ENCODE data around the gene VN1R5.

Gene VN1R5

GRCh38 chr1:247291161-247291560 lies 35.3 kb downstream of the VN1R5 start:
- TF ChIP-seq, protein P1, sequence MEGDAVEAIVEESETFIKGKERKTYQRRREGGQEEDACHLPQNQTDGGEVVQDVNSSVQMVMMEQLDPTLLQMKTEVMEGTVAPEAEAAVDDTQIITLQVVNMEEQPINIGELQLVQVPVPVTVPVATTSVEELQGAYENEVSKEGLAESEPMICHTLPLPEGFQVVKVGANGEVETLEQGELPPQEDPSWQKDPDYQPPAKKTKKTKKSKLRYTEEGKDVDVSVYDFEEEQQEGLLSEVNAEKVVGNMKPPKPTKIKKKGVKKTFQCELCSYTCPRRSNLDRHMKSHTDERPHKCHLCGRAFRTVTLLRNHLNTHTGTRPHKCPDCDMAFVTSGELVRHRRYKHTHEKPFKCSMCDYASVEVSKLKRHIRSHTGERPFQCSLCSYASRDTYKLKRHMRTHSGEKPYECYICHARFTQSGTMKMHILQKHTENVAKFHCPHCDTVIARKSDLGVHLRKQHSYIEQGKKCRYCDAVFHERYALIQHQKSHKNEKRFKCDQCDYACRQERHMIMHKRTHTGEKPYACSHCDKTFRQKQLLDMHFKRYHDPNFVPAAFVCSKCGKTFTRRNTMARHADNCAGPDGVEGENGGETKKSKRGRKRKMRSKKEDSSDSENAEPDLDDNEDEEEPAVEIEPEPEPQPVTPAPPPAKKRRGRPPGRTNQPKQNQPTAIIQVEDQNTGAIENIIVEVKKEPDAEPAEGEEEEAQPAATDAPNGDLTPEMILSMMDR (IDR thresholded peaks at IDR 0.05; ENCODE audit: low read depth, low read length): no peak
- DNase-seq: no peak
- Histone ChIP-seq H3K4me1 (no peaks in the 10 kb centered on the region), H3K36me3 (no peaks in the 10 kb centered on the region), H3K9me3 (no peaks in the 10 kb centered on the region), H3K27me3 (no peaks in the 10 kb centered on the region), H3K4me3 (ENCODE audit: low read depth, low read length) (no peak overlapping the region)

DNA sequence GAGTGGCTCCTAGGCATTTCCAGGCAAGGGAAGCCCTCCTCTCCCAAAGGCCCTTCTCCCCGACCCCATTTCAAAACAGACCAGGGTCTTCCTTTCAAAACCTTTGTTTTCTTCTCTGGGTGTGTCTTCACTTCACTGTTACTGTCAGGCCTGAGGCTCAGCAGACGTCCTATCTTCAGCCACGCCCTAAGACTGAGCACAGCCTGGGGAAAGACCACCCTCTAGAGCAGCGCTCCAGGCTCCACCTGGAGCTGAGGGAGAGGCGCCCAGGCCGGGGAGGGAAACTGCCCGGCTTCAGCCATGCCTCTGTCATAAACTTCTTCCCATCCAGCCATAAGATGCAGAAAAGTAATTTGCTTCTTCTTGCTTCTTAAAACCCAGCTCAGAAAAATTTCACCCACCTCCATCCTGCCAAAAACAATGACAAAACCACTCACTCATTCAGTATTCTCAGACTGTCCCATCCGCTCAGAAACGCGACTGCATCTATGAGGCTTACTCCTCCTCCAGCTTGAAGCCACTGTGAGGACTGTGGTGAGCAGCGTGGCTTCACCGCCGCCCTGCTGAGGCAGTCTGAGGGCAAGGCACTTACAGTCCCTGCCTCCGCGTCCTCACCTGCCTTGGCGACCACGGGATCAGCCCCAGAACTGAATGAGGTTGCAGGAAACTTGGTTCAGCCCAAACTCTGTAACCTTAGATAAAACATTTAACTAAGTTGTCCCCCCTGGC lies 36.1 kb downstream of the VN1R5 start:
- Histone ChIP-seq H3K36me3 (no peaks in the 10 kb centered on the region), H3K4me3 (ENCODE audit: low read depth, low read length) (no peak overlapping the region), H3K4me1 (no peaks in the 10 kb centered on the region), H3K9me3 (no peaks in the 10 kb centered on the region), H3K27me3 (no peaks in the 10 kb centered on the region)
- DNase-seq: no peak
- TF ChIP-seq, protein P1 (IDR thresholded peaks at IDR 0.05; ENCODE audit: low read depth, low read length): no peak

DNA sequence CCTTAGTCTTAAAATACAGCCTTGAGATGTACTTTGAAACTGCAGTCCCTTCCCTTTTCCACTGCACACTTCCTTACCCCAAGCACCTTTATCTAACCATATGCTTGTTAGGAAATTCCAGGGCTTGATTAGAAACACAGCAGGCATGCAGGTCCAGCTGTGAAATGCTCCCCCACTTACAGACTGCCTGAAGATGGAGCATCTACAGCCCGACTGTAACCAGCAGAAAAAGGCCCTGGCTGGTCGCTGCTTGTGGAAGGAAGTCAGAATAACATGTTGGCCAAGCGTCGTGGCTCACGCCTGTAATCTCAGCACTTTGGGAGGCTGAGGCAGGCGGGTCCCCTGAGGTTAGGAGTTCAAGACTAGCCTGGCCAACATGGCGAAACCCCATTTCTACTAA lies 37.2 kb downstream of the VN1R5 start:
- Histone ChIP-seq H3K4me1 (no peaks in the 10 kb centered on the region), H3K9me3 (no peaks in the 10 kb centered on the region), H3K27me3 (no peaks in the 10 kb centered on the region), H3K36me3 (no peaks in the 10 kb centered on the region), H3K4me3 (ENCODE audit: low read depth, low read length) (no peak overlapping the region)
- no peak for DNase-seq
- TF ChIP-seq, protein P1 (IDR thresholded peaks at IDR 0.05; ENCODE audit: low read depth, low read length): no peak

- no peak for DNase-seq
- Histone ChIP-seq H3K4me1 (no peaks in the 10 kb centered on the region), H3K27me3 (no peaks in the 10 kb centered on the region)
These were observed 38.4 kb downstream of the VN1R5 start for GRCh38 chr1:247294282-247294681.

GRCh38 chr1:247295274-247295684 lies 39.4 kb downstream of the VN1R5 start:
- Histone ChIP-seq H3K4me3 (ENCODE audit: low read depth, low read length) (no peak overlapping the region), H3K9me3 (no peaks in the 10 kb centered on the region), H3K36me3 (peaks cover 6% of the 10 kb centered on the region), H3K27me3 (no peaks in the 10 kb centered on the region), H3K4me1 (no peaks in the 10 kb centered on the region)
- DNase-seq: no peak
- TF ChIP-seq, protein P1 (IDR thresholded peaks at IDR 0.05; ENCODE audit: low read depth, low read length): no peak

More at GRCh38 chr1:247294282-247294681, 38.4 kb downstream of the VN1R5 start:
- H3K9me3 ChIP-seq: no peaks in the 10 kb centered on the region
- TF ChIP-seq, protein P1 (IDR thresholded peaks at IDR 0.05; ENCODE audit: low read depth, low read length): no peak
- H3K4me3 ChIP-seq (ENCODE audit: low read depth, low read length): no peak overlapping the region
- no peaks in the 10 kb centered on the region; the same call in 1 of the 2 replicates for H3K36me3 ChIP-seq

GRCh38 chr1:247295746-247296145 lies 39.9 kb downstream of the VN1R5 start:
- Histone ChIP-seq H3K9me3 (no peaks in the 10 kb centered on the region), H3K4me3 (ENCODE audit: low read depth, low read length) (no peak overlapping the region), H3K27me3 (no peaks in the 10 kb centered on the region), H3K4me1 (no peaks in the 10 kb centered on the region), H3K36me3 (peaks cover 11% of the 10 kb centered on the region)
- TF ChIP-seq, protein P1 (IDR thresholded peaks at IDR 0.05; ENCODE audit: low read depth, low read length): no peak
- DNase-seq: no peak
